Fibroblast of pulmonary artery (primary cell): ENCODE measurements around the gene SCG3.
"Not testable (repeated sequence)": the region's sequence is repeated elsewhere in the genome, so short reads cannot be mapped to it uniquely, and the experiment has no call there.

Source experiments
- DNase-seq: peaks from one replicate; pipeline ENCODE4 v3.0.0-alpha.2; 2010; ENCODE audit warnings: low read depth
- H3K4me3 ChIP-seq: replicated peaks from 2 replicates; pipeline ENCODE4 v1.5.1; 2011; ENCODE audit warnings: low read depth, mild to moderate bottlenecking, control low read depth, low read length, moderate library complexity
- TF ChIP-seq, protein P1 (sequence below): IDR thresholded peaks from 2 replicates; pipeline ENCODE4 v1.5.1; 2011; ENCODE audit warnings: mild to moderate bottlenecking, control low read depth, low read length, inconsistent platforms; ENCODE audit errors: missing control alignments

The SCG3 gene

DNA sequence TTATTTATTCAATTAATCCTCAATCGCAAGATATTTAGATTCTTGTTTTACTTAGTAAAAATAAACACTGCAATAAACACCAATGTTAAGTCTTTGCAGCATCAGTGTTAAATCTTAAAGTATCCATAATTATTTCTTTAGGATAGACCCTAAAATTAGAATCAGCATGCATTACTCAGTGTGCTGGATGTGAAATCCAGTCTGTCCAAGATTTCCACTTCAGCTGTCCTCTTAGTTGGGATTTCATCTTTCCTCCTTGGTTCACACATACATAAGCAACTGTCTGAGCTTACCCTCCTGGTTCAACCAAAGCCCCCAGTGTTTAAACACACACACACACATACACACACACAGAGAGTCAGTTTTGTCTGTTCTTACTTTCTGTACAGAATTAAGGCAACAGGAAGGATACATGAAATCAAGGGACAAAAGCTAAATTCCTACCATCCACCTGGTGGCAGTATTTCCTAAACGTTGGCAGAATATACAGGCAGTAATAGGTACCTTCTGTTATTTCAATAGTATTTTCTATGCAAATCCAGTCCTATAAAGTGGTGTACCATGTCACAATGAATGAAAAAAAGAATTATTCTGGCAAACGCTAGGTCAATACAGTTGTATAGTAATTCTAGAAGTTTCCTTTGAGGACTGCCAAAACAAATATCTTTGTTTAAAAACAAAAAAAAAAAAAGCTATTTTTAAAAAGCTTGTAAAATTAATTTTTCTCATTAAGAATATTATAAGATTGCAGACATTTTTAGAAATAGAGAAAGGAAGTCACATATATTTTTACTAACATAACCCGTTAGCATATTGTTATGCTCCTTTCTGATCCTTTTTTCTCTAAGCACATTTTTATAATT lies 31.4 kb upstream of the SCG3 start:
- peak; percentile 90 for DNase-seq
- no peak overlapping the region for H3K4me3 ChIP-seq
- TF ChIP-seq, protein P1, sequence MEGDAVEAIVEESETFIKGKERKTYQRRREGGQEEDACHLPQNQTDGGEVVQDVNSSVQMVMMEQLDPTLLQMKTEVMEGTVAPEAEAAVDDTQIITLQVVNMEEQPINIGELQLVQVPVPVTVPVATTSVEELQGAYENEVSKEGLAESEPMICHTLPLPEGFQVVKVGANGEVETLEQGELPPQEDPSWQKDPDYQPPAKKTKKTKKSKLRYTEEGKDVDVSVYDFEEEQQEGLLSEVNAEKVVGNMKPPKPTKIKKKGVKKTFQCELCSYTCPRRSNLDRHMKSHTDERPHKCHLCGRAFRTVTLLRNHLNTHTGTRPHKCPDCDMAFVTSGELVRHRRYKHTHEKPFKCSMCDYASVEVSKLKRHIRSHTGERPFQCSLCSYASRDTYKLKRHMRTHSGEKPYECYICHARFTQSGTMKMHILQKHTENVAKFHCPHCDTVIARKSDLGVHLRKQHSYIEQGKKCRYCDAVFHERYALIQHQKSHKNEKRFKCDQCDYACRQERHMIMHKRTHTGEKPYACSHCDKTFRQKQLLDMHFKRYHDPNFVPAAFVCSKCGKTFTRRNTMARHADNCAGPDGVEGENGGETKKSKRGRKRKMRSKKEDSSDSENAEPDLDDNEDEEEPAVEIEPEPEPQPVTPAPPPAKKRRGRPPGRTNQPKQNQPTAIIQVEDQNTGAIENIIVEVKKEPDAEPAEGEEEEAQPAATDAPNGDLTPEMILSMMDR: peak; percentile 78

DNA sequence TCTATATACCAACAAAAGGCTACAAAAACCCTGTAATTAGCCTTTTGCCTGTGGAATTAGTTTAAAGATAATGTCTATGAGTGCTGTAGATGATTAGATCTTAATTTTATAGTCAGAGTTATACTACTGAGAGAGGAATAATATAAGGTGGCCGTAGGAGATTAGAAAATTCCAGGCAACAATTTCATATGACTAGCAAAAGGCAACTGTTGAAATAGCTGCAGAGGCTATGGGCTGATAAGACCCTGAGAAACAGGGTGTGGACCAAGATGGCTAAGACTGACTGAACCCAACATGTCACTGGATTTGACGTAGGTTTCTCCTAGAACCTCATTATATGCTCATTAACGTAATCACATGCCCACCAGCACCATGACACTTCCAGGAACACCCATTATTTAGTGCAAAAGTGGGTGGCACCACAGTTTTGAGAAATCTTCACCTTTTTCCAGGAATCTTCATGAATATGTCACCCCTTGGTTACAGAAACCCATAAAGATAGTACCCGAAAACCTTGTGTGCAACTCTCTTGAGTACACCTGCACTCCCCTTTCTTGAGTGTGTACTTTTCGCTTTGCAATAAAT lies 29.1 kb upstream of the SCG3 start:
- TF ChIP-seq, protein P1: no peak
- DNase-seq: no peak
- H3K4me3 ChIP-seq: no peak overlapping the region

DNA sequence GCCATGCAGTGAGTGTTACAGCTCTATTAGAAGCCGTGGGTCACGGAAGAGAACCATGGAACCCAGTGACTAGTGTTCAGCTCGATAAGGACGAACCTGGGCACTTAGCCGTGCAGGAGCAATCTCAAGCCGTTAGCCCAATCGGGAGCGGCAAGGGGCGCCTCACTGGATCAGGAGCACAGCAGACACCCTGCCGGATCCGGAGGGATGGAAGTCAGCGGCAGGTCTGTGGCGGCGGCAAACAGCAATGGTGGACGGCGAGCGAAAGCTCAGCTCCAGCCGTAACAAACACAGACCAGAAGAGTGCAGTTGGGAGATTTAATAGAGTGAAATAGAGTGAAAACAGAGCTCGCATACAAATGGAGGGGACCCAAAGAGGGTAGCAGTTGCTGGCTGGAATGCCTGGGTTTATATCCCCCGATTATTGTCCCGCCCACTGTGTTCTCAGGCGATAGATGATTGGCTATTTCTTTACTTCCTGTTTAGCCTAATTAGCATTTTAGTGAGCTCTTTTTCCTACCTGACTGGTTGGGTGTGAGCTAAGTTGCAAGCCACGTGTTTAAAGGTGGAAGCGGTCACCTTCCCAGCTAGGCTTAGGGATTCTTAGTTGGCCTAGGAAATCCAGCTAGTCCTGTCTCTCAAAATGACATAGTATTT lies 25.8 kb upstream of the SCG3 start:
- not testable (repeated sequence) for H3K4me3 ChIP-seq, DNase-seq

DNA sequence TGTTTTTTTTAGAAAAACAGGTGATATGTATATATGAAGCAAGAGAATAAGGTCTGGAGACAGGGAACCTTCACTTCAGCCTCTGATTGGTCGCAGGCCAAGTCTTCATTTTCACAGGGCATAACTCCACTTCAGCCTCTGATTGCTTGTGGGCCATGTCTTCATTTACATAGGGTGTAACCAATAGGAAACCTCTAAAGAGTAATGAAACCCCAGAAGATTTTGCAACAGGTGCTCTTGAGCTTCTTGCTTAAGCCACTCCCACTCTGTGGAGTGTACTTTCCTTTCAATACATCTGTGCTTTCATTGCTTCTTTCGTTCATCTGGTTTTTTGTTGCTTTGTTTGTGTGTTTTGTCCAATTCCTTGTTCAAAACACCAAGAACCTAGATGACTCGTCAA lies 22.6 kb upstream of the SCG3 start:
- TF ChIP-seq, protein P1: no peak
- no peak for DNase-seq
- no peak overlapping the region for H3K4me3 ChIP-seq

DNA sequence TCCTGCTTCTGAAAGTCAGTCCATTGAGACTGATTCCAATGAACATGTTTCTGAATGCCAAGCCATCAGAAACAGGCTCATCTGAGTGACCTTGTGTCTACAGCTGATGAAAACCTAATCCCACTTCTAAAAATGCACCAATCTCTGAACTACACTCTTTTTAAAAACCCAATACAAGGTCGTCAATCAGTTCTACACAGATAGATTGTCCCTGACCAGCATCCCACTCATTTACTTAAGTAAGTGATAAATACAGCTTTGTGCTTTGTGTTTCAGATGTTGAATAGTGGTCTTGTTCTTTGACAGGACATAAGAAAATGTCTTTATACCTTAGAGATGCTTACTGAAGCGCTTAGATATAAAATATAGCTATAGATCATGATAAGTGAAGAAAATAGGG lies 20.2 kb upstream of the SCG3 start:
- TF ChIP-seq, protein P1: no peak
- H3K4me3 ChIP-seq: no peak overlapping the region
- DNase-seq: no peak

DNA sequence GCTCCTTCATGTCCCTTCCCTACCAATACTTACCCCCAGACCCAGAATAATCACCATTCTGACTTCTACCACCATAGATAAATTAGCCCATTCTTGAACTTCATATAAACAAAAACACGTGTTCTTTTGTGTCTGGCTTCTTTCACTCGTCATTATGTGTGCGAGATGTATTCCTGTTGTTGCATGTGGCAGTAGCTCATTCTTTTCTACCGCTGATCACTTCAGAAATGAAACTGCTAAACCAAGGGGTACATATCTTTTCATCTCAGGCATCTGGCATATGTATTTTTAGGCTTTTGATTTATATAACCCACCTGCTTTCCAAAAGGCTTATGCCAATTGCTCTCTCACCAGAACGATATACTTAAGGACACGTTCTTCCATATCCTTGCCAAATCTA lies 13.8 kb upstream of the SCG3 start:
- no peak overlapping the region for H3K4me3 ChIP-seq
- DNase-seq: no peak
- TF ChIP-seq, protein P1: no peak

DNA sequence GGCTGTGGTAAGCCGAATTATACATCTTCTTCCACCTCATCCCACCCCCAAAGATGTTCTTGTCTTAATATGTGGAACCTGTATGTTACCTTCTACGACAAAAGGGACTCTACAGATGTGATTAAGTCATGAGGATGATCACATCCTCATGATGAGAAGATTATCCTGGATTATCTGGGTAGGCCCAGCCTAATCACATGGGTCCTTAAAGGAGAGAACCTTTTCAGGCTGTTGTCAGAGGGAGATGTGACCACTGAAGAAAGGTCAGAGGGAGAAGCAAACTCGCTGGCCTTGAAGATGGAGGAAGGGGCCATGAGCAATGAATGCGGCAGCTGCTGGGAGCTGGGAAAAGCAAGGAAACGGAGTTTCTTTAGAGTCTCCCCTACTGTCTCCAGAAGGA lies 12.9 kb upstream of the SCG3 start:
- no peak overlapping the region for H3K4me3 ChIP-seq
- no peak for DNase-seq
- TF ChIP-seq, protein P1: no peak
